A549 (cell line): Measurements from ENCODE around the gene RDH5. TPM values are rescaled to one million over a fixed set of nuclear protein-coding genes. Genes with fewer than 3 reads are reported as not detected.

Source experiments
- ATAC-seq, 2 experiments: fragments of 200-7000 bp in 1 of 2; fragments of >200 bp in 1 of 2; cut with Nextera tagmentation in 1 of 2; cut with Tn5 transposase in 1 of 2; 3 replicates each; pipeline versions ENCODE4 v1.8.0 to v1.9.1; 2018 to 2020; ENCODE audit warnings: mild to moderate bottlenecking in 1 of 2, moderate library complexity in 1 of 2
- CTCF ChIA-PET: fragments of 300-600 bp; sonication (Branson Sonifier 250); formaldehyde crosslinking; extraction: SDS; loops from one replicate; lab custom pipeline; 2021; ENCODE audit warnings: antibody characterized with exemption, inconsistent platforms; lab: Yijun Ruan, JAX
- POLR2A ChIA-PET: fragments of 350-600 bp; formaldehyde crosslinking; extraction: SDS; loops from one replicate; lab custom pipeline; 2021; ENCODE audit warnings: antibody characterized with exemption, inconsistent platforms; lab: Yijun Ruan, JAX
- DNase-seq, 2 experiments: peaks; one replicate each; pipeline versions ENCODE4 v3.0.0 to v3.0.0-alpha.2; 2011 to 2016; ENCODE audit warnings: low read depth in 1 of 2, low spot score in 1 of 2
- FAIRE-seq: peaks from 2 replicates; lab custom pipeline; 2011; peaks lifted over from hg19 to GRCh38; lab: Jason Lieb, UNC
- H3K27ac ChIP-seq, 2 experiments: fragments of >200 bp; sonication (Bioruptor Twin); formaldehyde crosslinking; 3 replicates each; pipeline ENCODE4 v1.5.1; 2016 to 2017
- H3K4me1 ChIP-seq: fragments of >200 bp; sonication (Bioruptor Twin); formaldehyde crosslinking; 3 replicates; pipeline ENCODE4 v1.6.1; 2016
- H3K4me2 ChIP-seq: fragments of >200 bp; sonication (Bioruptor Twin); formaldehyde crosslinking; 3 replicates; pipeline ENCODE4 v1.6.1; 2016
- H3K4me3 ChIP-seq: fragments of >200 bp; sonication (Bioruptor Twin); formaldehyde crosslinking; 3 replicates; pipeline ENCODE4 v1.5.1; 2016
- H3K9me3 ChIP-seq: fragments of >200 bp; sonication (Bioruptor Twin); formaldehyde crosslinking; 3 replicates; pipeline ENCODE4 v1.6.1; 2016
- BCL3 ChIP-seq: fragments of >200 bp; sonication (Bioruptor Twin); formaldehyde crosslinking; IDR thresholded peaks from 3 replicates; pipeline ENCODE4 v1.6.1; 2016
- BHLHE40 ChIP-seq: IDR thresholded peaks from 2 replicates; pipeline ENCODE4 v1.6.1; 2012; ENCODE audit warnings: low read depth, low read length, inconsistent platforms
- CBX2 ChIP-seq: fragments of 200-600 bp; sonication (generic); IDR thresholded peaks from 2 replicates; pipeline ENCODE4 v1.6.1; 2016; ENCODE audit warnings: low read depth, mild to moderate bottlenecking, borderline replicate concordance
- EHMT2 ChIP-seq: fragments of 200-600 bp; sonication (generic); IDR thresholded peaks from 2 replicates; pipeline ENCODE4 v1.6.1; 2016; ENCODE audit warnings: antibody characterized with exemption, low read depth, mild to moderate bottlenecking, moderate library complexity
- FOSL2 ChIP-seq, 2 experiments: fragments of 450-650 bp in 1 of 2; fragments of >200 bp in 1 of 2; sonication (Bioruptor Twin) in 1 of 2; formaldehyde crosslinking; IDR thresholded peaks; 2 replicates each; pipeline versions ENCODE4 v1.5.0 to v1.6.1; 2016 to 2020; ENCODE audit warnings: mild to moderate bottlenecking in 1 of 2, moderate library complexity in 1 of 2
- FOXS1 ChIP-seq: fragments of 250-450 bp; sonication (Bioruptor Pico); IDR thresholded peaks from 2 replicates; pipeline ENCODE4 v1.5.0; 2020; ENCODE audit warnings: mild to moderate bottlenecking, moderate library complexity
- HOXA7 ChIP-seq: fragments of 250-450 bp; sonication (Bioruptor Pico); IDR thresholded peaks from 2 replicates; pipeline ENCODE4 v1.5.0; 2020; ENCODE audit warnings: mild to moderate bottlenecking, moderate library complexity
- HOXB5 ChIP-seq: fragments of 250-450 bp; sonication (Bioruptor Pico); IDR thresholded peaks from 2 replicates; pipeline ENCODE4 v1.5.0; 2020; ENCODE audit warnings: mild to moderate bottlenecking, moderate library complexity
- MAZ ChIP-seq: fragments of 150-350 bp; IDR thresholded peaks from 2 replicates; pipeline ENCODE4 v1.6.1; 2014; ENCODE audit warnings: antibody characterized with exemption, low read depth, low read length, borderline replicate concordance
- NPAS2 ChIP-seq: fragments of 250-450 bp; sonication (Bioruptor Pico); IDR thresholded peaks from 2 replicates; pipeline ENCODE4 v1.8.0; 2022; ENCODE audit warnings: mild to moderate bottlenecking, moderate library complexity, borderline replicate concordance
- PHF8 ChIP-seq: fragments of 200-600 bp; sonication (generic); IDR thresholded peaks from 2 replicates; pipeline ENCODE4 v1.6.1; 2016; ENCODE audit warnings: low read depth, mild to moderate bottlenecking, antibody characterized with exemption, moderate library complexity, borderline replicate concordance
- POLR2AphosphoS2 ChIP-seq: conservative IDR thresholded peaks from 2 replicates; pipeline ENCODE4 v1.6.1; 2012; ENCODE audit warnings: low read length, improper control_type of control experiment, inconsistent platforms
- RAD21 ChIP-seq, 2 experiments: fragments of >200 bp in 1 of 2; sonication (Bioruptor Twin) in 1 of 2; formaldehyde crosslinking in 1 of 2; IDR thresholded peaks in 1 of 2; conservative IDR thresholded peaks in 1 of 2; 2 replicates in 1 of 2; 3 replicates in 1 of 2; pipeline ENCODE4 v1.6.1; 2012 to 2018; ENCODE audit warnings: inconsistent platforms in 1 of 2
- RFX5 ChIP-seq: fragments of 450-650 bp; IDR thresholded peaks from 2 replicates; pipeline ENCODE4 v1.7.1; 2014; ENCODE audit warnings: antibody characterized with exemption, mild to moderate bottlenecking, moderate library complexity
- SMC3 ChIP-seq: fragments of >200 bp; sonication (Bioruptor Twin); formaldehyde crosslinking; IDR thresholded peaks from 3 replicates; pipeline ENCODE4 v1.6.1; 2018; ENCODE audit warnings: inconsistent platforms
- ZFP36 ChIP-seq: fragments of 450-650 bp; IDR thresholded peaks from 2 replicates; pipeline ENCODE4 v1.6.1; 2014; ENCODE audit warnings: borderline replicate concordance; ENCODE audit not compliant: partially characterized antibody
- ZNF302 ChIP-seq: fragments of 250-450 bp; sonication (Bioruptor Pico); IDR thresholded peaks from 2 replicates; pipeline ENCODE4 v1.9.0; 2021; ENCODE audit warnings: inconsistent platforms, mild to moderate bottlenecking, moderate library complexity
- ZSCAN20 ChIP-seq: fragments of 250-450 bp; sonication (Bioruptor Pico); IDR thresholded peaks from 2 replicates; pipeline ENCODE4 v1.8.0; 2022; ENCODE audit warnings: mild to moderate bottlenecking, moderate library complexity
- WGBS: methylation state at CpG from one replicate; pipeline ENCODE4 v1.1.6; 2017; ENCODE audit errors: missing lambda C conversion rate; 5-methylcytosine and 5-hydroxymethylcytosine counted together
- polyA plus RNA-seq, 4 experiments: library from polyadenylated mRNA; depleted of rRNA in 3 of 4; stranded (reverse); fragments of >200 nt; fragmentation: RNase III in 1 of 4; extraction: RNeasy Plus Mini Kit Qiagen cat#74134 plus additional on column Dnase treatment in 1 of 4; gene quantifications; 2 replicates in 3 of 4; 3 replicates in 1 of 4; pipeline ENCODE4 v1.2.3, GENCODE V29; 2011 to 2017
- TF ChIP-seq, protein P1 (sequence below): IDR thresholded peaks from 2 replicates; pipeline ENCODE4 v1.6.1; 2012

Gene RDH5
- polyA plus RNA-seq, 2 of the 4 experiments (the other 2 are of a cell fraction) = 4.1 to 9.1 TPM

DNA sequence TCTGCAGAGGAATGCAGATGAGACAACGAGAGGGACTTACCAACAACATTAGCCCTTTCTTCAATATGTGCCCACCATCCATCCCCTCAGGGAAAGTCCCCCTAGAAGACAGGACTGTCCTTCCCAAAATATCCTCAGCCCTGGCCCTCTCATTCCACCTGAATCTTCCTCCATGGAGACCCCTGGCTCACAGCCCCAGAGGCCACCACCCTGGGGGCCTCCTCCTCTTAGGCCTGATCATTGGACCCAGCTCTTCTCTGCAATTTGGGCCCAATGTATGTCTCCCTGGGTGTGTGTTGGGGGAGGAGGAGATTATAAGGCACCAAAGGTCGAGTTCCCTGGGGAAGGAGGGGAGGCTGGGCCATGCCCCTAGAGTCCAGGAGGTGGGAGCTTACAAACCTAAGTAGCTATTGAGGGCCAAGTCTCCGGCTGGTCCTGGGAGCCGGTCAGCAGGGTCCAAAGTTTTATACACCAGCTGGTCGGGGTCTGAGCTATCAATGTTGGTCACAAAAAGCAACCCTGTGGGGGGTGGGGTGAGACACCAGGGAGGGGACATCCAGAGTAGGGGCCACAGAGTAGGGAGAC, 20.6 kb upstream of the RDH5 start:
- TF ChIP-seq PHF8 (no peak), FOXS1 (CRISPR knock-in tag) (no peak), EHMT2 (no peak), FOSL2 (IDR thresholded peaks at IDR 0.05) (no peak), FOSL2 (CRISPR knock-in tag; IDR thresholded peaks at IDR 0.05) (no peak), HOXB5 (CRISPR knock-in tag) (no peak), ZFP36 (no peak), RAD21 (conservative IDR thresholded peaks at IDR 0.05 in 1 of 2, IDR thresholded peaks at IDR 0.05 in 1 of 2) (no peak), ZSCAN20 (no peak), NPAS2 (CRISPR knock-in tag) (no peak), RFX5 (no peak), SMC3 (no peak), POLR2AphosphoS2 (no peak), HOXA7 (CRISPR knock-in tag) (no peak), CBX2 (no peak), ZNF302 (CRISPR knock-in tag) (no peak), BCL3 (no peak)
- TF ChIP-seq, protein P1, sequence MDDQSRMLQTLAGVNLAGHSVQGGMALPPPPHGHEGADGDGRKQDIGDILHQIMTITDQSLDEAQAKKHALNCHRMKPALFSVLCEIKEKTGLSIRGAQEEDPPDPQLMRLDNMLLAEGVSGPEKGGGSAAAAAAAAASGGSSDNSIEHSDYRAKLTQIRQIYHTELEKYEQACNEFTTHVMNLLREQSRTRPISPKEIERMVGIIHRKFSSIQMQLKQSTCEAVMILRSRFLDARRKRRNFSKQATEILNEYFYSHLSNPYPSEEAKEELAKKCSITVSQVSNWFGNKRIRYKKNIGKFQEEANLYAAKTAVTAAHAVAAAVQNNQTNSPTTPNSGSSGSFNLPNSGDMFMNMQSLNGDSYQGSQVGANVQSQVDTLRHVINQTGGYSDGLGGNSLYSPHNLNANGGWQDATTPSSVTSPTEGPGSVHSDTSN = no peak
- TF ChIP-seq, all 56 proteins: peak for 0
- H3K4me2 ChIP-seq = no peak overlapping the region
- H3K27ac ChIP-seq = no peak overlapping the region
- peaks cover 9% of the 10 kb centered on the region; the same call in 2 of the 3 replicates for H3K4me1 ChIP-seq
- CTCF ChIA-PET = interaction anchor here (1.2 to 2.0 kb wide), 5 partner anchors 15 to 22 kb away, joined by 3 to 7 read pairs (median 3); partner anchors contain the start of gene BLOC1S1
- no peak overlapping the region for H3K4me3 ChIP-seq
- DNase-seq (no peak), FAIRE-seq (no peak), ATAC-seq (no peak)
- POLR2A ChIA-PET = no interaction called here
- 41% methylated on average over 5 of the region's 5 CpGs for WGBS
- no peaks in the 10 kb centered on the region for H3K9me3 ChIP-seq

GRCh38 chr12:55700255-55701018, 19.8 kb upstream of the RDH5 start:
- Histone ChIP-seq H3K4me2 (no peak overlapping the region), H3K9me3 (no peaks in the 10 kb centered on the region), H3K27ac (no peak overlapping the region), H3K4me3 (no peak overlapping the region), H3K4me1 (peaks cover 12% of the 10 kb centered on the region; the same call in 2 of the 3 replicates)
- CTCF ChIA-PET = interaction anchor here (1.4 to 2.0 kb wide), 4 partner anchors 16 to 38 kb away, joined by 3 to 7 read pairs (median 4); a partner anchor contains a TSS
- DNase-seq (no peak), ATAC-seq (no peak), FAIRE-seq (no peak)
- WGBS = 73% methylated on average over 19 of the region's 21 CpGs
- POLR2A ChIA-PET = no interaction called here
- TF ChIP-seq CBX2 = no peak
- TF ChIP-seq POLR2AphosphoS2 = no peak
- TF ChIP-seq MAZ = no peak
- TF ChIP-seq BHLHE40 = no peak

- H3K4me1 ChIP-seq = peaks cover 12% of the 10 kb centered on the region; the same call in 2 of the 3 replicates
- H3K27ac ChIP-seq = no peak overlapping the region
- no peak overlapping the region for H3K4me2 ChIP-seq
- CTCF ChIA-PET = no interaction called here
- no peaks in the 10 kb centered on the region for H3K9me3 ChIP-seq
- no peak for DNase-seq
- WGBS = 88% methylated on average over 8 of the region's 8 CpGs
- no peak for ATAC-seq
- TF ChIP-seq BCL3 (no peak), EHMT2 (no peak)
- POLR2A ChIA-PET = no interaction called here
- no peak for FAIRE-seq
- no peak overlapping the region for H3K4me3 ChIP-seq
Observed at GRCh38 chr12:55702861-55703260, 17.3 kb upstream of the RDH5 start.
